BE2C (cell line): ENCODE measurements around the gene RPL35A.
"Not testable (repeated sequence)": the region's sequence is repeated elsewhere in the genome, so short reads cannot be mapped to it uniquely, and the experiment has no call there.

ENCODE experiments used
- DNase-seq: peaks from one replicate; pipeline ENCODE4 v3.0.0-alpha.2; 2020
- H3K27me3 ChIP-seq: fragments of 250-450 bp; sonication (Bioruptor Pico); 2 replicates; pipeline ENCODE4 v1.5.1; 2020; ENCODE audit warnings: mild to moderate bottlenecking
- H3K36me3 ChIP-seq: fragments of 250-450 bp; sonication (Bioruptor Pico); 2 replicates; pipeline ENCODE4 v1.5.1; 2020; ENCODE audit warnings: mild to moderate bottlenecking
- H3K4me1 ChIP-seq: fragments of 250-450 bp; sonication (Bioruptor Pico); 2 replicates; pipeline ENCODE4 v1.5.1; 2020
- H3K4me3 ChIP-seq: 2 replicates; pipeline ENCODE4 v1.5.1; 2011; ENCODE audit warnings: low read depth, low read length
- H3K9me3 ChIP-seq: fragments of 250-450 bp; sonication (Bioruptor Pico); 2 replicates; pipeline ENCODE4 v1.5.1; 2020
- TF ChIP-seq, protein P1 (sequence below): IDR thresholded peaks from 2 replicates; pipeline ENCODE4 v1.5.1; 2012; ENCODE audit warnings: mild to moderate bottlenecking, low read depth, low read length

The RPL35A gene

DNA sequence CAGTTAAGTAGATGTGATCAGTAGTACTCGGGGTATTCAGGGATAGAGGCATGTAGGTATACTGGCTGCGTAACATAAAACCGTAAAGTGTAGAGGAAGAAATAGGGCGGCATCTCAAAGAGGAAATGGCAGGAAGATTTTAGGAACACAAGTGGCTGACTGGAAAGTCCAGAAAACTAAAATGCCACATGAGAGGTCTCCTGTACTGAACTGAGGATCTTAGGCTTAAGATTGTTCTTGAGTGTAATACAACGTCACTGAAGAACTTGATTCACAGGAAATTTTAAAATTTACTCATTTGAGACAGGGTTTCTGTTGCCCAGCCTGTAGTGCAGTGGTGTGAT lies 7.8 kb downstream of the RPL35A start:
- TF ChIP-seq, protein P1, sequence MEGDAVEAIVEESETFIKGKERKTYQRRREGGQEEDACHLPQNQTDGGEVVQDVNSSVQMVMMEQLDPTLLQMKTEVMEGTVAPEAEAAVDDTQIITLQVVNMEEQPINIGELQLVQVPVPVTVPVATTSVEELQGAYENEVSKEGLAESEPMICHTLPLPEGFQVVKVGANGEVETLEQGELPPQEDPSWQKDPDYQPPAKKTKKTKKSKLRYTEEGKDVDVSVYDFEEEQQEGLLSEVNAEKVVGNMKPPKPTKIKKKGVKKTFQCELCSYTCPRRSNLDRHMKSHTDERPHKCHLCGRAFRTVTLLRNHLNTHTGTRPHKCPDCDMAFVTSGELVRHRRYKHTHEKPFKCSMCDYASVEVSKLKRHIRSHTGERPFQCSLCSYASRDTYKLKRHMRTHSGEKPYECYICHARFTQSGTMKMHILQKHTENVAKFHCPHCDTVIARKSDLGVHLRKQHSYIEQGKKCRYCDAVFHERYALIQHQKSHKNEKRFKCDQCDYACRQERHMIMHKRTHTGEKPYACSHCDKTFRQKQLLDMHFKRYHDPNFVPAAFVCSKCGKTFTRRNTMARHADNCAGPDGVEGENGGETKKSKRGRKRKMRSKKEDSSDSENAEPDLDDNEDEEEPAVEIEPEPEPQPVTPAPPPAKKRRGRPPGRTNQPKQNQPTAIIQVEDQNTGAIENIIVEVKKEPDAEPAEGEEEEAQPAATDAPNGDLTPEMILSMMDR, result no peak
- no peaks in the 10 kb centered on the region for H3K4me1 ChIP-seq

DNA sequence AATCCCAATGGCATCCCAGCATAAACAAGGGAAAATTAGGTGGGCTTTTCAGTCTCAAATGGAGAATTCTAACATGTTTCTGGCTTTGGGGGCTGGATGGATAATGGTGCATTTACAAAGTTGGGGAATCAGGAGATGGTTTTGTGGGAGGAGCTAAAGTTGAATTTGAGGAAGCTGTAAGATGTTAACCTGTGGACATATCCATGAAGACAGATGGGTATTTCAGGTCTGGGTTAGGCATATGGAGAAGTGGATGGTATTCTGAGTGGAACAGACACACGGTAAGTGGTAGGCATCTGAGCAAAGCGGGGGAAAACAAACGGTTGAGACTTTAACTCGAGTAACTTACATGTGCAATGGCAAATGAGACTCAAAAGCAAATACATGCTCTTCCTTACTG lies 8.4 kb downstream of the RPL35A start:
- Histone ChIP-seq H3K4me1 (no peaks in the 10 kb centered on the region), H3K4me3 (no peak overlapping the region)
- DNase-seq, result no peak

More for the DNA sequence above, 7.8 kb downstream of the RPL35A start:
- DNase-seq, result no peak
- Histone ChIP-seq H3K27me3 (peaks cover 8% of the 10 kb centered on the region; the same call in 1 of the 2 replicates), H3K9me3 (no peaks in the 10 kb centered on the region), H3K36me3 (peaks cover 37% of the 10 kb centered on the region), H3K4me3 (no peak overlapping the region)

DNA sequence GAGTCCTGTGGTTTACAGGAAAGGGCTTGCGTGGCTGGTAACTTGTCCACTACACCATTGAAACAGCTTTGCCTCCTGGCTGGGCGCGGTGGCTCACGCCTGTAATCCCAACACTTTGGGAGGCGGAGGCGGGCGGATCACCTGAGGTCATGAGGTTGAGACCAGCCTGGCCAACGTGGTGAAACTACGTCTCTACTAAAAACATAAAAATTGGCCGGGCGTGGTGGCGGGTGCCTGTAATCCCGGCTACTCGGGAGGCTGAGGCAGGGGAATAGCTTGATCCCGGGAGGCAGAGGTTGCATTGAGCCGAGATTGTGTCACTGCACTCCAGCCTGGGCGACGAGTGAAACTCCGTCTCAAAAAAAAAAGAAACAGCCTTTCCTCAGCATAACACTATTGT lies 8.9 kb downstream of the RPL35A start:
- Histone ChIP-seq H3K36me3 (peaks cover 26% of the 10 kb centered on the region), H3K27me3 (peaks cover 15% of the 10 kb centered on the region)
- DNase-seq, H3K4me3 ChIP-seq, H3K9me3 ChIP-seq, H3K4me1 ChIP-seq: not testable (repeated sequence)

More for the DNA sequence above, 8.4 kb downstream of the RPL35A start:
- no peaks in the 10 kb centered on the region for H3K9me3 ChIP-seq
- H3K27me3 ChIP-seq, result peaks cover 10% of the 10 kb centered on the region; the same call in 1 of the 2 replicates
- peaks cover 31% of the 10 kb centered on the region for H3K36me3 ChIP-seq
- TF ChIP-seq, protein P1, result no peak

DNA sequence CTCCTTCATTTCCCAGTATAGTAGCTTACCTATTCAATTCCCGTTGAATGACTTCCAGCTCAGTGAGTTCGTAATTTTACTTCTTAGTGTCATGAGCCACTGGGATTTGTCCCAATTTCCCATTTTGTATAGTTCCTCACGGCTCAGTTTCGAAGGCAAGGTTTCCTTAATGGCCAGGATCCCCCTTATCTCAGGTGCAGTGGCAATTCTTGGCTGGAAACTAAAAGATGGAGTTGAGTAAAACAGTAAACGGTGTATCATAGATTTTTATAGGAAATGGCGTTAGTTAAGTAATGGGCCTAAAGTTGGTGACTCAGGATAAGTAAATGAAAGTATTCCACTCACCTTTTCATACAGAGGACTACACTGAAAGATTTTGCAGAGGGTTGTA lies 9.5 kb downstream of the RPL35A start:
- Histone ChIP-seq H3K9me3 (no peaks in the 10 kb centered on the region), H3K4me3 (peak overlapping the region; percentile 82), H3K4me1 (no peaks in the 10 kb centered on the region), H3K27me3 (peaks cover 17% of the 10 kb centered on the region), H3K36me3 (peaks cover 20% of the 10 kb centered on the region)
- no peak for DNase-seq
- TF ChIP-seq, protein P1, result no peak

DNA sequence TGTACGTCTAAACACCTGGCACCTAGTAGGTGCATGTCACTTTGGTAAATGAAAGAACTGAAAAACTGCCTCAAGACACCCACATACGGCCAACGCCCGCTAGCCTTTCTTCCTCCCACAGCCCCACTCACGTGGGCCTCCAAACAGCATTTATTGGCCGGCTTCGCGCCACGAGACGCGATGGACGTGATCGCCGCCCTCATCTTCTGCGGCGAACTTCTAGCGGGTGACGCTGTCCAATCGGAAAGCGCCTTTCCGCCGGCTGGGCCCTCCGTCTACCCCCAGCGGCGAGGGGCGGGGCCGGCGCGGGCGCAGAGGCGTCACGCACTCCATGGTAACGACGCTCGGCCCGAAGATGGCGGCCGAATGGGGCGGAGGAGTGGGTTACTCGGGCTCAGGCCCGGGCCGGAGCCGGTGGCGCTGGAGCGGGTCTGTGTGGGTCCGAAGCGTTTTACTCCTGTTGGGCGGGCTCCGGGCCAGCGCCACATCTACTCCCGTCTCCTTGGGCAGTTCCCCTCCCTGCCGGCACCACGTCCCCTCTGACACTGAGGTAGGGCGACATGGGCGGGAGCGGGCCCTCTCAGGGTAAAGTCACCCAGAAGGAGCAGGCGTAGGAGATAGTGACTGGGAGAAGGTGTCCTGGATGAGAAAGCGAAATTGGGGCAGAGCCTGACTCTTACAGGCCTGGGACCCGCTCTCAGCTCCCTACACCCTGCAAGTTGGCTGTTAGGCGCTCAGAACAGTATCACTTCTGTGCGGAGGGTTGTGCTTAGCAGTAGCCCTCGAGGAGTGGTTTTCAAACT lies 10.1 kb downstream of the RPL35A start, which contains the start of gene LMLN:
Gene LMLN, plus strand, starts transcription at position 327 of the 803 bp plus-strand sequence. Its CDS starts 29 bp downstream, at position 356.
- Histone ChIP-seq H3K9me3 (no peaks in the 10 kb centered on the region), H3K4me3 (peak within 1 kb of the TSS; percentile 82), H3K4me1 (no peaks in the 10 kb centered on the region), H3K27me3 (peaks cover 17% of the 10 kb centered on the region), H3K36me3 (peaks cover 14% of the 10 kb centered on the region)
- TF ChIP-seq, protein P1, result no peak
- peak; percentile 97 for DNase-seq

DNA sequence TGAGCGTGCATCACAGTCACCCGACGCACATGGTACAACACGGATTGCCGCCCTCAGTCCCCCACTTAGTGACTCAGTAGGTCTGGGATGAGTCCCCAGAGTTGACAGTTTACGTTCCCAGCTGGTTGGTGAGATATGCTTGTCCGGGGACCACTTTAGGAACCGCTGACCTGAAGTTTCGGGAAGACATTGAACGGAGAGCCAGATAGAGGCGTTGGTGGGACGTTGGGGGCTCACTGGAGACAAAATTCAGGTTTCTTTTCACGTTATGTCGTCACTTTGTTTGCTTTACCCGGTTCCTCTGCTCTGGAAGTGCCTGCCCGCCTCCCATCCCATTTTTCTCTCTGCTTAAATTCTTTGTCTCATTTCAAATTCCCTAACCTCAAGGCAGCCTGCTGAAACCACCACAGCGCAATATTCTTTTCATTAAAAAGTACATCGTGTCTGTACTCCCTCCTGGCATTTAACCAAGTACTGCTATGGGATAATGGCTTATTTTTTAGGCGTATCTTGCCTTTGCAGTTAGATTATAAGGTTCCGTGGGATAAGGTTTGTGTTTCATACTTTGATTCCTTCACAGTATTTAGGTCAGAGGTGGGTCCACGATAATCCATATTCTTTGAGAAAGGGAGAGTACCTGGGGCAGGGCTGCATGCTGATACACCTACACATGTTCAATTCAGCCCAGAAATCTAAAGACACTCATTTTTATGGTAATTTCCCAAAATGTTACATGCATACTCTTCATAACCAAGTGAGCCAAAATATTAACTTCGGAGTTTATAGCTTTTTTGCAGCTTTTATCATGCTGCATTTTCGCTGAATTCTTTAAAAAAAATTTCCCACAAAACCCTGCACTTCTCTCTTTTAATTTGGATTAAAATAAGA lies 10.9 kb downstream of the RPL35A start:
- DNase-seq, result no peak
- H3K36me3 ChIP-seq, result peaks cover 7% of the 10 kb centered on the region
- H3K4me3 ChIP-seq, result peak overlapping the region; percentile 82
- H3K4me1 ChIP-seq, result no peaks in the 10 kb centered on the region
- H3K27me3 ChIP-seq, result peaks cover 17% of the 10 kb centered on the region
- no peaks in the 10 kb centered on the region for H3K9me3 ChIP-seq
- TF ChIP-seq, protein P1, result no peak
